Epidermal melanocyte (primary cell): ENCODE results near the gene ZBTB8OS.
"Not testable (repeated sequence)": the region's sequence is repeated elsewhere in the genome, so short reads cannot be mapped to it uniquely, and the experiment has no call there.

Experiments used
- DNase-seq: peaks from one replicate; pipeline ENCODE4 v3.0.0; 2011; ENCODE audit warnings: low spot score; ENCODE audit not compliant: insufficient read length

ZBTB8OS gene

GRCh38 chr1:32650248-32650751 lies at the start of gene ZBTB8OS:
Gene ZBTB8OS (minus strand): TSS chr1:32650550. CDS start chr1:32650529, 21 bp downstream.
- peak; percentile 97 for DNase-seq

GRCh38 chr1:32696996-32697395 lies 46.6 kb upstream of the ZBTB8OS start:
- not testable (repeated sequence) for DNase-seq

GRCh38 chr1:32696041-32696440 lies 45.7 kb upstream of the ZBTB8OS start:
- no peak for DNase-seq

GRCh38 chr1:32695098-32695904 lies 45.0 kb upstream of the ZBTB8OS start:
- no peak for DNase-seq

GRCh38 chr1:32693455-32694174 lies 43.3 kb upstream of the ZBTB8OS start:
- peak; percentile 50 for DNase-seq

- DNase-seq: no peak
Measured at GRCh38 chr1:32686387-32686786, 36.0 kb upstream of the ZBTB8OS start.

GRCh38 chr1:32685498-32685897 lies 35.1 kb upstream of the ZBTB8OS start:
- DNase-seq: no peak

- DNase-seq: peak; percentile 54
Measured at GRCh38 chr1:32684167-32684811, 33.9 kb upstream of the ZBTB8OS start.

GRCh38 chr1:32683397-32683796 lies 33.0 kb upstream of the ZBTB8OS start:
- DNase-seq: no peak

- DNase-seq: no peak
Measured at GRCh38 chr1:32681999-32682398, 31.6 kb upstream of the ZBTB8OS start.

- no peak for DNase-seq
Measured at GRCh38 chr1:32681509-32681908, 31.2 kb upstream of the ZBTB8OS start.

GRCh38 chr1:32680642-32681041 lies 30.3 kb upstream of the ZBTB8OS start:
- DNase-seq: no peak

- DNase-seq: not testable (repeated sequence)
Measured at GRCh38 chr1:32679993-32680392, 29.6 kb upstream of the ZBTB8OS start.

GRCh38 chr1:32676945-32677344 lies 26.6 kb upstream of the ZBTB8OS start:
- no peak for DNase-seq

GRCh38 chr1:32668716-32669115 lies 18.4 kb upstream of the ZBTB8OS start:
- not testable (repeated sequence) for DNase-seq

- DNase-seq: no peak
Measured at GRCh38 chr1:32666901-32667566, 16.7 kb upstream of the ZBTB8OS start.

GRCh38 chr1:32665915-32666314 lies 15.6 kb upstream of the ZBTB8OS start:
- DNase-seq: no peak

GRCh38 chr1:32659581-32659980 lies 9.2 kb upstream of the ZBTB8OS start:
- DNase-seq: no peak

- DNase-seq: no peak
Measured at GRCh38 chr1:32652244-32652962, 2.1 kb upstream of the ZBTB8OS start.

- no peak for DNase-seq
Measured at GRCh38 chr1:32651461-32652073, 1.2 kb upstream of the ZBTB8OS start.
